Left colon (tissue), 2 donors: ENCODE data around the gene KITLG. TPM values are rescaled to one million over a fixed set of nuclear protein-coding genes. Genes with fewer than 3 reads are reported as not detected.

ENCODE experiments used
- ATAC-seq: fragments of 200-7000 bp; cut with Tn5 transposase; one replicate; pipeline ENCODE4 v1.9.1; 2020; ENCODE audit warnings: mild to moderate bottlenecking, moderate library complexity
- DNase-seq, 2 donors: peaks; one replicate each; pipeline ENCODE4 v3.0.0-alpha.2; 2020
- intact Hi-C, 2 donors: fragments of 100-400 bp; cut with DNase I in 1 of 2; cut with micrococcal nuclease in 1 of 2; formaldehyde crosslinking; loops; one replicate each; pipeline versions ENCODE4 v1.11.2 to v1.14.0; 2022; cut with DNase I, micrococcal nuclease
- total RNA-seq, 2 donors: library from RNA; stranded (reverse); fragmentation: NEBNext Ultra II Directional; extraction: Animal tissue kit (Norgen Biotek cat#: 25700); gene quantifications; one replicate each; pipeline ENCODE4 v1.2.1, GENCODE V29; 2021
- donor health status: DM: no; HTN: no; CAD: no.
- donor health status: DM: yes; HTN: yes; CAD: no.

KITLG gene
- total RNA-seq, 2 donors from 2014 or later: 34.2 to 35.2 TPM

- no peak for DNase-seq
- ATAC-seq: no peak
- intact Hi-C loops: no loop called here
Measured at GRCh38 chr12:88448337-88448915, 131.8 kb downstream of the KITLG start.

- ATAC-seq: no peak
- DNase-seq: no peak
- intact Hi-C loops: no loop called here
Measured at GRCh38 chr12:88445705-88446394, 134.4 kb downstream of the KITLG start.

- ATAC-seq: no peak
- no peak for DNase-seq
- intact Hi-C loops: no loop called here
Measured at GRCh38 chr12:88444481-88444880, 135.8 kb downstream of the KITLG start.
